ENCODE results near the gene CES5A. TPM values are rescaled to one million over a fixed set of nuclear protein-coding genes. Genes with fewer than 3 reads are reported as not detected.

CES5A gene
- total and polyA plus RNA-seq, 9 donors, result not detected

- DNase-seq, result no peak
- Histone ChIP-seq H3K4me3 (no peak overlapping the region), H3K9me3 (no peaks in the 10 kb centered on the region), H3K36me3 (no peaks in the 10 kb centered on the region), H3K27ac (no peak overlapping the region), H3K27me3 (no peaks in the 10 kb centered on the region), H3K4me1 (ENCODE audit: insufficient read depth) (no peaks in the 10 kb centered on the region)
- intact Hi-C loops (cut with DNase I), result no loop called here
- TF ChIP-seq, protein P1, sequence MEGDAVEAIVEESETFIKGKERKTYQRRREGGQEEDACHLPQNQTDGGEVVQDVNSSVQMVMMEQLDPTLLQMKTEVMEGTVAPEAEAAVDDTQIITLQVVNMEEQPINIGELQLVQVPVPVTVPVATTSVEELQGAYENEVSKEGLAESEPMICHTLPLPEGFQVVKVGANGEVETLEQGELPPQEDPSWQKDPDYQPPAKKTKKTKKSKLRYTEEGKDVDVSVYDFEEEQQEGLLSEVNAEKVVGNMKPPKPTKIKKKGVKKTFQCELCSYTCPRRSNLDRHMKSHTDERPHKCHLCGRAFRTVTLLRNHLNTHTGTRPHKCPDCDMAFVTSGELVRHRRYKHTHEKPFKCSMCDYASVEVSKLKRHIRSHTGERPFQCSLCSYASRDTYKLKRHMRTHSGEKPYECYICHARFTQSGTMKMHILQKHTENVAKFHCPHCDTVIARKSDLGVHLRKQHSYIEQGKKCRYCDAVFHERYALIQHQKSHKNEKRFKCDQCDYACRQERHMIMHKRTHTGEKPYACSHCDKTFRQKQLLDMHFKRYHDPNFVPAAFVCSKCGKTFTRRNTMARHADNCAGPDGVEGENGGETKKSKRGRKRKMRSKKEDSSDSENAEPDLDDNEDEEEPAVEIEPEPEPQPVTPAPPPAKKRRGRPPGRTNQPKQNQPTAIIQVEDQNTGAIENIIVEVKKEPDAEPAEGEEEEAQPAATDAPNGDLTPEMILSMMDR (IDR thresholded peaks at IDR 0.05), result no peak
- no peak for TF ChIP-seq POLR2A (IDR thresholded peaks at IDR 0.05)
- TF ChIP-seq EP300 (IDR thresholded peaks at IDR 0.05), result no peak
- 73 to 81% (median 75%) methylated on average over 2 of the region's 2 CpGs for WGBS, 3 donors
Observed at GRCh38 chr16:55812951-55813350, 62.2 kb downstream of the CES5A start.

DNA sequence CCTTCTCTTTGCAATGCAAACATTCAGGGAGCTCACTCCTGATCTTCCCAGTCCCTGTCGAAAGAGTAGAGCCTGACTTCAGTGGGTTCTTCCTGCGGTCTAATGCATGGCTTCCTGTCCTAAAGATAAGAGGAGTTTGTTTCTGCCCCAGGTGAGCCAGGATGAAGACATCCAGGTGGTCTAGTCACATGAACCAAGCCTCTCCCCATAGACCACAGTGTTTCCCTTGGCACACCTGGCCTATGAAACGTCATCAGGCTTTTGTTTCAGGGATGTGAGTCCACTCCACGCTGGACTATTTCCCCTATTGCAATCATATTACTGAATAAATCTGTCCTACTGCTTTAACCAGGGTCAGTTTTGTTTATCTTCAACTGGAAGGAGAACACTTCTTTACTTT, 63.4 kb downstream of the CES5A start:
- TF ChIP-seq POLR2A (IDR thresholded peaks at IDR 0.05) (no peak), EP300 (IDR thresholded peaks at IDR 0.05) (no peak)
- TF ChIP-seq, protein P1 (IDR thresholded peaks at IDR 0.05), result no peak
- no peak overlapping the region for H3K27ac ChIP-seq
- no peaks in the 10 kb centered on the region for H3K4me1 ChIP-seq (ENCODE audit: insufficient read depth)
- intact Hi-C loops (cut with DNase I), result no loop called here
- no peaks in the 10 kb centered on the region for H3K27me3 ChIP-seq
- H3K36me3 ChIP-seq, result no peaks in the 10 kb centered on the region
- no peak for DNase-seq
- H3K4me3 ChIP-seq, result no peak overlapping the region
- 58 to 76% (median 58%) methylated on average over 4 of the region's 4 CpGs for WGBS, 3 donors
- no peaks in the 10 kb centered on the region for H3K9me3 ChIP-seq

DNA sequence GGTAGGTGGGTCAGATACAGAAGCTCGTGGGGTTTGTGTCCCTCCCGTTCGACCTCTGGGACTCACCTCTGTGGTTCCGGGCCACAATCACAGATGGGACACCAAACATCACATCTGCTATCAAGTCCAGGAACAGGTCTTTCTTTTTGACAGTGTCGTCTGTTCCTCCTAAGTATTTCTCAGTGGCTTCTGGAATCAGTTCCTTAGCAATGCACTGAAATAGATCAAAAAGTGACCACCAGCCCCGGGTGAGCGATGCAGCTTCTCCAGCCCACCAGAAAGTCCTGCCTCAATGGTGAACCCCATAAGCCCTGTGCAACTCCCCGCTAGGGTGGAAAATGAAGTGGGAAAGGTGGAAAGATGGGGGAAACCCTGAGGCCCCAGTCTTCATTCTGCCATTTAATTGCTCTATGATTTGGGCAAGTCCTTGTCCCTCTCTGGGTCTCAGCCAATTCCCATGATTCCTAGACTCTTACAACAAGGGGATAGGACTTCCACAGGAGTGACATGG, 64.7 kb downstream of the CES5A start:
- H3K27ac ChIP-seq, result no peak overlapping the region
- no peak for DNase-seq
- no peak for TF ChIP-seq EP300 (IDR thresholded peaks at IDR 0.05)
- no peak for TF ChIP-seq POLR2A (IDR thresholded peaks at IDR 0.05)
- TF ChIP-seq, protein P1 (IDR thresholded peaks at IDR 0.05), result no peak
- H3K4me3 ChIP-seq, result no peak overlapping the region
- H3K36me3 ChIP-seq, result no peaks in the 10 kb centered on the region
- 67 to 83% (median 77%) methylated on average over 8 of the region's 8 CpGs for WGBS, 3 donors
- intact Hi-C loops (cut with DNase I), result no loop called here
- H3K4me1 ChIP-seq (ENCODE audit: insufficient read depth), result no peaks in the 10 kb centered on the region
- no peaks in the 10 kb centered on the region for H3K27me3 ChIP-seq
- H3K9me3 ChIP-seq, result no peaks in the 10 kb centered on the region

DNA sequence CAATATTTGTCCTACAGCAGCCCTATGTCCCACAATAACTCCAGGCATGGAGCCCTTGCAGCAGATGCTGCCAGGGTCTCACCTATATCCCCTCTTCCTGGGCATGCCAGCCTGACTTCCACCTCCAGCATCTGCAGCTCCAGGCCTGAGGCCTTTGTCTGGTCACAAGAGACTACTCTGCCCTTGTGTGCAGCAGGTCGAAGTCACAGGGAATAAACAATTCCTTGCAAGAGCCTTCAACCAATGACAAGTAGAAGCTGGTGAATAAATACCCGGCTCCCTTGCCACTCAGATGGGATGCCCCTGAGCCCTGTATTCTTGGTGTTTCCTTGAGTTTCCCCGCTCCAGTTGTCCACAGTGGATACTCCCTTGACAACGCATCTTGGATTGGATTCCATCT, 65.3 kb downstream of the CES5A start:
- 78 to 89% (median 79%) methylated on average over 4 of the region's 4 CpGs for WGBS, 3 donors
- intact Hi-C loops (cut with DNase I), result no loop called here
- H3K9me3 ChIP-seq, result no peaks in the 10 kb centered on the region
- no peaks in the 10 kb centered on the region for H3K4me1 ChIP-seq (ENCODE audit: insufficient read depth)
- no peak overlapping the region for H3K4me3 ChIP-seq
- no peak for TF ChIP-seq EP300 (IDR thresholded peaks at IDR 0.05)
- TF ChIP-seq POLR2A (IDR thresholded peaks at IDR 0.05), result no peak
- TF ChIP-seq, protein P1 (IDR thresholded peaks at IDR 0.05), result no peak
- H3K27me3 ChIP-seq, result no peaks in the 10 kb centered on the region
- no peak overlapping the region for H3K27ac ChIP-seq
- H3K36me3 ChIP-seq, result no peaks in the 10 kb centered on the region
- DNase-seq, result no peak
